Activated T-helper 1 cell treated with anti-CD3 and anti-CD28 coated beads, Interleukin-12 subunit alpha, Interleukin-12 subunit beta, Interleukin-2, Interleukin-4 antibody, amounts not matched to agents 30 ng/mL and 10 ng/mL and 1 ng/mL, durations not matched to agents 14 hours and 24 hours and 36 hours (primary cell): ENCODE data around the gene ZBTB7B. TPM values are rescaled to one million over a fixed set of nuclear protein-coding genes. Genes with fewer than 3 reads are reported as not detected.

Source experiments
- DNase-seq: peaks from one replicate; pipeline ENCODE4 v3.0.0; 2021; ENCODE audit warnings: low spot score
- H3K27ac Mint-ChIP-seq: one replicate; pipeline ENCODE4 v1.8.0; 2021; ENCODE audit warnings: mild to moderate bottlenecking, mixed read lengths
- H3K27me3 Mint-ChIP-seq: one replicate; pipeline ENCODE4 v1.8.0; 2022; ENCODE audit warnings: mild to moderate bottlenecking, moderate library complexity, mixed read lengths; ENCODE audit not compliant: insufficient read depth
- H3K36me3 Mint-ChIP-seq: one replicate; pipeline ENCODE4 v1.8.0; 2021; ENCODE audit warnings: low read depth, mixed read lengths
- H3K4me1 Mint-ChIP-seq: one replicate; pipeline ENCODE4 v1.8.0; 2021; ENCODE audit warnings: low read depth, mixed read lengths
- H3K4me3 Mint-ChIP-seq: one replicate; pipeline ENCODE4 v1.8.0; 2021; ENCODE audit warnings: mild to moderate bottlenecking, moderate library complexity, mixed read lengths
- H3K9me3 Mint-ChIP-seq: one replicate; pipeline ENCODE4 v1.8.0; 2021; ENCODE audit warnings: mixed read lengths
- intact Hi-C: fragments of 100-400 bp; cut with micrococcal nuclease; formaldehyde crosslinking; loops from one replicate; pipeline ENCODE4 v1.15.1; 2024
- total RNA-seq: library from RNA; stranded (reverse); gene quantifications from 2 replicates; pipeline ENCODE4 v1.2.3, GENCODE V29; 2022

The ZBTB7B gene
- total RNA-seq, 1 donor from 2014 or later, result 172 TPM

GRCh38 chr1:155003766-155004351, 1.3 kb downstream of the ZBTB7B start:
- no peaks in the 10 kb centered on the region for H3K9me3 Mint-ChIP-seq
- H3K27ac Mint-ChIP-seq, result peak overlapping the region; percentile 97
- no peak for DNase-seq
- peaks cover 2% of the 10 kb centered on the region for H3K27me3 Mint-ChIP-seq
- H3K4me3 Mint-ChIP-seq, result peak overlapping the region; percentile 98
- H3K4me1 Mint-ChIP-seq, result peaks cover 48% of the 10 kb centered on the region
- intact Hi-C loops, result loop anchor here (5.0 kb wide), 2 partner anchors 318 to 597 kb away; partner anchors contain the start of genes IL6R and RUSC1
- peaks cover 14% of the 10 kb centered on the region for H3K36me3 Mint-ChIP-seq

- DNase-seq, result no peak
- intact Hi-C loops, result loop anchor here (5.0 kb wide), 3 partner anchors 168 to 597 kb away; partner anchors contain the start of genes IL6R, KRTCAP2, RUSC1 and TRIM46
- H3K4me1 Mint-ChIP-seq, result peaks cover 45% of the 10 kb centered on the region
- no peaks in the 10 kb centered on the region for H3K9me3 Mint-ChIP-seq
- H3K4me3 Mint-ChIP-seq, result peak overlapping the region; percentile 98
- H3K27ac Mint-ChIP-seq, result peak overlapping the region; percentile 96
- peaks cover 16% of the 10 kb centered on the region for H3K36me3 Mint-ChIP-seq
- H3K27me3 Mint-ChIP-seq, result peaks cover 2% of the 10 kb centered on the region
Observed at GRCh38 chr1:155004352-155005075, 1.9 kb downstream of the ZBTB7B start.

DNA sequence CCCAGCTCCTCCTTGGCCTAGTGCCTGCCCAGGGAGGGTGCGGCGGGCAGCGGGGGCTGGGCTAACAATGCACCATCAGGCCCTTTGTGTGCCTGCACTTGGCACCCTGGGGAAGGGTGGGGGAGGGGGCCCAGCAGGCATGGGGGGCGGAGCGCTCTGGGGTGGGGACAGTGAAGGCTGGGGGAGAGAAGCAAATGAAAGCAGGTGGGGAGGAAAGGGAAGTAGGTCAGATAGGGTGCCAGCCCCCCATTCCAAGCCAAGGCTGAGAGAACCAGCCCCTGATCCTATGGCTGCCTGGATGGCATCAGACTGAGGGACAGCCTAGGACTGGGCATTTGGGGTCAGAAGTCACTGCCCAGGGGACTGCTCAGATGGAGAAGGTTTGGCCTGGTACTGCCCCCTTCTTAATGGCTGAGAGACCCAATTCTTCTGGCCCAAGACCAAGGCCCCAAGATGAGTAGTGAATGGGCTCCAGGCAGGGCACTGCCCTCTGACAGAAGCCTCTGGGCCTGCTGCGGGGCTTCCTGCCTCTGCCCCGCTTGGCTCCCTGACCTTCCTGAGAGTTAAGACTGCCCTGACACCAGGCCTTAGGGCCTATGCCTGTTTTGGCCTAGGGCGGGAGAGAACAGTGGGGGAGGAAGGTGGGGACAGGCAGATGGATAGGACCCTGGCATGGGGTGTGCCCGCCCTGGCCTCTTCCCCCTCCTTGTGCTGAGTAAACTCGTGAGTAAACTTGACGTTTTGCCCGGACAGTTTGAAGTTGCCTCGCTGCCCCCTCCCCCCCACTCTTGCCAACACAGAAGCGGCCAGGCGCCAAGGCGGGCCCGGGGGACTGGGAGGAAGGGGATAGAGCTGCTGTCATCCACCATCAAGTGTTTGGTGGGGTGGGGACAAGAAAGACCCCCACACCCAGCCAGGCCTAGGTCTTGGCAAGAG, 2.7 kb downstream of the ZBTB7B start:
- Mint-ChIP-seq H3K27me3 (peaks cover 2% of the 10 kb centered on the region), H3K4me1 (peaks cover 37% of the 10 kb centered on the region), H3K9me3 (no peaks in the 10 kb centered on the region), H3K4me3 (peak overlapping the region; percentile 98), H3K36me3 (peaks cover 24% of the 10 kb centered on the region), H3K27ac (peak overlapping the region; percentile 96)
- no peak for DNase-seq
- intact Hi-C loops, result loop anchor here (5.0 kb wide), 1 partner anchor 167 kb away; the partner anchor contains the start of genes KRTCAP2 and TRIM46

GRCh38 chr1:155006601-155007101, 4.0 kb downstream of the ZBTB7B start:
- peak; percentile 42 for DNase-seq
- intact Hi-C loops, result loop anchor here (5.0 kb wide), 1 partner anchor 166 kb away; the partner anchor contains the start of genes KRTCAP2 and TRIM46
- Mint-ChIP-seq H3K27me3 (no peaks in the 10 kb centered on the region), H3K9me3 (no peaks in the 10 kb centered on the region), H3K36me3 (peaks cover 29% of the 10 kb centered on the region), H3K4me3 (peak overlapping the region; percentile 76), H3K27ac (peak overlapping the region; percentile 96), H3K4me1 (peaks cover 41% of the 10 kb centered on the region)

DNA sequence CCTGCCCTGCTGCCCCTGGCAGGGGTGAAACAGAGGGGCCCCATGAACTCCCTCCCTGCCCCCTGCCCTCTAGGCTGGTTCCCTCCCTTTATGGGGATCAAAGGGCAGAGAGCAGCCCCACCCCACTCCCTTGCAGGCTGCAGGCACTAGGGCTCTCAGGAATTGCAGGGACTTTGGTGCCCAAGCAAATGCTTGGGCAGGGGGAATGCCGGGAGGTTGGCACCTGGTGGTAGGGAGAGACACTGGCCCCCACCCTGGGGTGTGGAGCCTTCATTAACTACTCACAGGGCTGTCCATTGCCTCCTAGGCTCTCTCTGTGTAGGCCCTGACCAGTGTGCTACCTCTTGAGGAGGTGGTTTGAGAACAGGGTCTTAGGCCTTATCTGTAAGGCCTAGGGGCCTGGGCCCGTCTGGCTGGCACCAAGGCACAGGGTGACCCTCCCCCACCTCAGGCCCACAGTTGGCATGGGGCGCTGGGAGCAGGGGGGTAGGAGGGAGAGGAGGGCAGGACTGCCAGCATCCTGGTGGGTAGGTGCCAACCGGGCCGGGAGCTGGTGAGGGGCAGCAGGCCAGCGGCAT, 4.7 kb downstream of the ZBTB7B start:
- Mint-ChIP-seq H3K9me3 (no peaks in the 10 kb centered on the region), H3K27me3 (no peaks in the 10 kb centered on the region), H3K4me1 (peaks cover 47% of the 10 kb centered on the region), H3K36me3 (peaks cover 33% of the 10 kb centered on the region), H3K4me3 (peak overlapping the region; percentile 49), H3K27ac (no peak overlapping the region)
- intact Hi-C loops, result loop anchor here (5.0 kb wide), 1 partner anchor 165 kb away; the partner anchor contains the start of genes KRTCAP2 and TRIM46
- no peak for DNase-seq

- Mint-ChIP-seq H3K9me3 (no peaks in the 10 kb centered on the region), H3K4me3 (peak overlapping the region; percentile 99), H3K4me1 (peaks cover 56% of the 10 kb centered on the region), H3K27me3 (no peaks in the 10 kb centered on the region), H3K36me3 (peaks cover 43% of the 10 kb centered on the region), H3K27ac (peak overlapping the region; percentile 97)
- peak; percentile 71 for DNase-seq
- intact Hi-C loops, result loop anchor here (1.0 to 5.0 kb wide), 4 partner anchors 9 to 399 kb away; partner anchors contain the start of genes ADAR, KRTCAP2 and TRIM46
Observed at GRCh38 chr1:155008015-155008941, 5.7 kb downstream of the ZBTB7B start.

DNA sequence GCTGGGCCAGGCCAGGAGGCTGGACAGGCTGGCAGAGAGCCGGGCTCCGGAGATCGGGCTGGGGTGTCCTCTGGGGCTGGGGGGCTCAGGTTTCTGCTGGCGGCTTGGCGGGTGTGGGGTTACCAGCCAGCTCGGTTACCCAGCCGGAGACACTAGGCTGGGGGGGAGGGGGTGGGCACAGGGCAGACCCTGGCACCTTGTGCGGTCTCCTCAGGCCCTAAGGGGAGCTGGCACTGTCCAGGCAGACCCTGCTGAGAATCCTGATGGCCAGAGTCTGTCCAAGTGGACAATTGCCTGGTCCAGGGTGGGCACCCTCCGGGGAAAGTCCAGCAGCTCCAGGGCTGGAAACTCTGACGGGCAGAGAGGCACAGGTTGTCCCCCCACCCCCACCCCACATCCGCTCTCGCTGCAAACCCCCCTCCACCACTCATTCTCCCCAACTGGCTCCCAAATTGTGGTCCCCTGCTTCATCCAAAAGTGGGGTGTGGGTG, 6.7 kb downstream of the ZBTB7B start:
- Mint-ChIP-seq H3K36me3 (peaks cover 47% of the 10 kb centered on the region), H3K9me3 (no peaks in the 10 kb centered on the region), H3K4me1 (peaks cover 63% of the 10 kb centered on the region), H3K27ac (peak overlapping the region; percentile 97), H3K27me3 (no peaks in the 10 kb centered on the region), H3K4me3 (peak overlapping the region; percentile 99)
- no peak for DNase-seq
- intact Hi-C loops, result loop anchor here (2.0 to 5.0 kb wide), 2 partner anchors 163 to 400 kb away; partner anchors contain the start of genes ADAR, KRTCAP2 and TRIM46

DNA sequence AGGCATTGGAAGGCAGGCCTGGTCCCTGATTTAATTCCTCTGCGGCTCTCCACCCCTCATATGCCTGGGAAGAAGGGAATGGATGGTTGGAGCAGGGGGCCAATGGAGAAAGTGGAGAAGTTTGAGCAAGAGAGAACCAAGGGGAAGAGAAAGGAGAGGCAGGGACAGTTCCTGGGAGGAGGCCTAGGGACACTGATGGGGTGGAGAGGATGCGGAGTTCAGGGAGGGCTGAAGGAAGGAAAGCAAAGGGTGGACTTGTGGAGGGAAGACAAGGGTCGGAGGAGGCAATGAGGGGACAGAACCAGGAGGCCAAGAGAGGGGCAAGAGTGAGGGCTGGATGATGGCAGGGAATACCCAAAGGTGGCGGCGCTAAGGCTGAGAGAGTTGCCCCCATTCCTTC, 7.1 kb downstream of the ZBTB7B start:
- peaks cover 61% of the 10 kb centered on the region for H3K4me1 Mint-ChIP-seq

DNA sequence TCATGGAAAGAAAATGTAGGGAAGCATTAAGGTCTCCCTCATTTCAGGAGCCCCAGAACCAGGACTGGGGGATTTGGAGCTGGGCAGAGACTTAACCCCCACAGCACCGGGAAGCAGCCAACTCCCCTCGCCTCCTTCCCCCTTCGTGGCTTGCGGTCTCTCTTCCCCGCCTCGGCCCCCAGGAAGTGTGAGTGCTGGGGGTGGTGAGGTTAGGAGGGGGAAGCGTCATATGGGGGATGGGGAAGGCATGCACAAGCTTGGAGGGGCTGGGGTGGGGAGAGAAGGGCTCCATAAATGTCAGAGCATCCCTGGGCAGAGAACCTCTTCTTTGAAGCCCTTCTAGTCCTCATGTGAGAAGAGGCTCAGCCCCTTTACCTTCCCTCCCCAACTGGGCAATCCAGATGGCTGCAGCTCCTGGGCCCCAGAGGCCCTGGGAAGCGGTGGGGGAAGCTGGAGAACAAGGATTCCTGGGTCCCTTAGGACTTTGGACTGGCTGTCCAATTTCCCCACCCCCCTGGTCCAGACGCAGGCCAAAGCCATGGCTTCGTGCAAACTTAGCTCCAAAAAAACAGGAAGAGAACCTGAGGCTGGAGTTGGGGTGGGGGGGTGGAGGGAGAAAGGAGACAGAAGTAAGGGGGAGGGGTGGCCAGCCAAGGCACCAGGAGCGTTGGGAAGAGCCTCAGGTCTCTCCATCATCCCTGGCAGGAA, 7.8 kb downstream of the ZBTB7B start:
- H3K27me3 Mint-ChIP-seq, result no peaks in the 10 kb centered on the region
- peaks cover 45% of the 10 kb centered on the region for H3K36me3 Mint-ChIP-seq
- peaks cover 56% of the 10 kb centered on the region for H3K4me1 Mint-ChIP-seq
- H3K4me3 Mint-ChIP-seq, result peak overlapping the region; percentile 99
- no peak for DNase-seq
- no peaks in the 10 kb centered on the region for H3K9me3 Mint-ChIP-seq
- intact Hi-C loops, result no loop called here
- peak overlapping the region; percentile 97 for H3K27ac Mint-ChIP-seq

More for the DNA sequence above, 7.1 kb downstream of the ZBTB7B start:
- DNase-seq, result no peak
- intact Hi-C loops, result loop anchor here (2.0 to 5.0 kb wide), 2 partner anchors 163 to 401 kb away; partner anchors contain the start of genes ADAR, KRTCAP2 and TRIM46
- Mint-ChIP-seq H3K27ac (peak overlapping the region; percentile 97), H3K9me3 (no peaks in the 10 kb centered on the region), H3K27me3 (no peaks in the 10 kb centered on the region), H3K4me3 (peak overlapping the region; percentile 99), H3K36me3 (peaks cover 45% of the 10 kb centered on the region)

DNA sequence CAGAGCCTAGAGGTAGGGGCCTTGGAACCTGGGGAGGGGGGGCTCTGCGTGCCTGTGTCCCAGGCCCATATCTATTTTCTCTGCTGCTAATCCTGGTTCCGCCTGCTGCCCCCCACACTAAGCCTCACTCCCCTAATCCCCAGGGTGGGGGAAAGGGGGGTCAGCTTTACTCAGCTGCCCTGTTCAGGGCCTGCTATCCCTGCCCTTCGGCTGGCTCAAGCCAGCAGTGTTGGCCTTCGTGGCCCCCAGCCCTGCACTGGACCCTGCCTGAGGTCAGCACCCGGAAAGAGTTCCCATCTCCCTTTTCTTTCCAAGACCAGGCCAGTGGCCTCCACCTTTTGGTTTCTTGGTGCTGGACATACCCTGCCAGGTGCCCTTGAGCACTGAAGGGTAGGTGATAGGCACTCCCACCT, 8.4 kb downstream of the ZBTB7B start:
- H3K27ac Mint-ChIP-seq, result peak overlapping the region; percentile 85
- no peaks in the 10 kb centered on the region for H3K9me3 Mint-ChIP-seq
- peaks cover 56% of the 10 kb centered on the region for H3K4me1 Mint-ChIP-seq
- H3K4me3 Mint-ChIP-seq, result peak overlapping the region; percentile 99
- no peaks in the 10 kb centered on the region for H3K27me3 Mint-ChIP-seq
- H3K36me3 Mint-ChIP-seq, result peaks cover 52% of the 10 kb centered on the region
- no peak for DNase-seq
- intact Hi-C loops, result no loop called here
